IPS-20b (cell line): ENCODE measurements around the gene FADS6.
"Not testable (repeated sequence)": the region's sequence is repeated elsewhere in the genome, so short reads cannot be mapped to it uniquely, and the experiment has no call there.

Experiments used
- H3K27ac ChIP-seq: one replicate; pipeline ENCODE4 v1.5.1; 2013; ENCODE audit warnings: low read length
- H3K27me3 ChIP-seq: 2 replicates; pipeline ENCODE4 v1.6.1; 2013; ENCODE audit warnings: mild to moderate bottlenecking, low read length, inconsistent platforms; ENCODE audit not compliant: insufficient read depth
- H3K36me3 ChIP-seq: 2 replicates; pipeline ENCODE4 v1.6.1; 2013; ENCODE audit warnings: low read depth, mild to moderate bottlenecking, inconsistent platforms, low read length, moderate library complexity; ENCODE audit not compliant: insufficient read depth
- H3K4me1 ChIP-seq: 2 replicates; pipeline ENCODE4 v1.6.1; 2013; ENCODE audit warnings: mild to moderate bottlenecking, control low read depth, inconsistent platforms, low read length, moderate library complexity; ENCODE audit not compliant: insufficient read depth
- H3K4me3 ChIP-seq: 2 replicates; pipeline ENCODE4 v1.5.1; 2013; ENCODE audit warnings: mild to moderate bottlenecking, low read length, inconsistent platforms
- H3K9ac ChIP-seq: 2 replicates; pipeline ENCODE4 v1.6.1; 2013; ENCODE audit warnings: low read depth, mild to moderate bottlenecking, inconsistent platforms, low read length, moderate library complexity
- H3K9me3 ChIP-seq: 2 replicates; pipeline ENCODE4 v1.6.1; 2013; ENCODE audit warnings: mild to moderate bottlenecking, low read depth, low read length, inconsistent platforms; ENCODE audit not compliant: insufficient read depth

Gene FADS6

DNA sequence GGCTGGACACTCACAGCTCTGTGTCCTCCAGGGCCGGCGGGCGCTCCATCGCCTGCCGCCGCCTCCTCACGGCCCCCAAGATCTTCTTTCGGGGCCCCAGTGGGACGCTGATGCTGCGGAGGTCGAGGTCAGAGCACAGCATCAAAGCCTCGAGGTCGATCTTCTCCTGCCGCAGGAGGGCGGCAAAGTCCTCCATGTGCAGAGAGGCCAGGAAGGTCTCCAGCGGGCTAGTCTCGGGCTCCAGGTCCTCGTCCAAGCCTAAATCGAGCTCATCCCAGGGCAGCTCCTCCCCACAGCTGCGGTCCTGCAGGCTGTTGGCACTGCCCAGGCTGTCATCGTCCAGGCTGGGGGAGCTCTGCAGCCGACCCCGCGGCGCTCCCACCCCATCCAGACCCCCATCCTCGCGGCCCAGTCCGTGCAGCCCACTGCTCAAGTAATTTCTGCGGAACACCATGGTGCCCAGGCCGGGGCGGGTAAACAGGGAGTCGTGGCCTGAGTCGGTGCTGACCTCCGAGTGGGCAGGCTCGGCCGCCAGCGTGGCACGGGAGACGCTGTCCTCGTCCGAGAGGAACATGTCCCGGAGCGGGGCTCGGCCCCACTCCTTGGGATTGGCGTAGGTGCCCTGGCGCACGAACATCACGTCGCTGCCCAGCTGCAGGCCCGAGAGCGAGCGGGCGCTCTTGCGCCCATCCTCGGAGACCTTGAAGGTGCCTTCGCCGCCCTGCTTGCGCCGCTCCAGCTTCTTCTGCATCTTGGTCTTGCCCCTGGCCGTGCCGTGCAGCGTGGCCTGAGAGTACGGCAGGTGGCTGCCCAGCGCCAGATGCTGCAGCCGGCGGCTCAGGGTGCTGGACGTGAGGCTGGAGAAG, 26.2 kb upstream of the FADS6 start:
- Histone ChIP-seq H3K9me3 (no peaks in the 10 kb centered on the region), H3K4me3 (no peak overlapping the region), H3K9ac (no peak overlapping the region), H3K27ac (no peak overlapping the region), H3K36me3 (no peaks in the 10 kb centered on the region), H3K27me3 (peaks cover 48% of the 10 kb centered on the region), H3K4me1 (peaks cover 3% of the 10 kb centered on the region; the same call in 1 of the 2 replicates)

DNA sequence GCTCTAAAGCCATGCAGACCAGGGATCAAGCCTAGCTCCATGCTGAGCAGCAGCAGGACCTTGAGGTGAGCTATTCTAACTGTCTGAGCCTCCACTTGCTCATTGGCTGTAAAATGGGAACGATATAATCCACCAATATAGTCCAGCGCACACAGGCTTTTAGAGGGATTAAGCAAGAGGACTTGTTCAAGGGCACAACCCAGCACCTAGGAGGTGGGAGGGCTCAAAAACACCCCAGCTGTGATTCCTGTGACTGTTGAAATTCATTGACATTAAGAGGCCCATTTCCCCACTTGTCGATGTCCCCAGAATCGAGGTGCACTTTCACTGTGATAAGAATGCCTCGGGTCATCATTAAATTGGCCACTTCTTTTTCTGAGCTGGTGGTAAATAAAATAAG, 25.5 kb upstream of the FADS6 start:
- H3K27ac ChIP-seq: no peak overlapping the region
- no peak overlapping the region for H3K9ac ChIP-seq
- no peak overlapping the region for H3K4me3 ChIP-seq
- no peaks in the 10 kb centered on the region for H3K9me3 ChIP-seq
- peaks cover 3% of the 10 kb centered on the region; the same call in 1 of the 2 replicates for H3K4me1 ChIP-seq
- peaks cover 40% of the 10 kb centered on the region for H3K27me3 ChIP-seq
- no peaks in the 10 kb centered on the region for H3K36me3 ChIP-seq

DNA sequence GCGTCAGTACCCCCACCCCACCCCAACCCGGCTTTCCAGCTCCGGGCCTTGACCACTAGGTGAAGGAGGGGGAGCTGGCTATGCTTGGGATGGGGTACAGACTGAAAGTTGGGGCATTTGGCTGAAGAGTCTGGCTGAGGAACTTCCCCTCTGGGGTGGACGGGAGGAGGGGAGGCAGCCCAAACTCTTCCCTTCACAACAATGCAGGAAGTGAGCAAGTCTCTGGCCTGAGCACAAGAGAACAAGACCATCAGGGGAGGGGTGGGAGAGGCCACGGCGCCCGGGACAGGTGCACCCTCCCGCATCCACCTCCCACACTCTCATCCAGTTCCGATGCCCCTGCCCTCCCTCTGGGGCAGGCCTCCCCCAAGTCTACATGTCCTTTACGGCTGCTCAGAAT, 24.0 kb upstream of the FADS6 start:
- no peak overlapping the region for H3K27ac ChIP-seq
- no peaks in the 10 kb centered on the region for H3K9me3 ChIP-seq
- no peaks in the 10 kb centered on the region for H3K36me3 ChIP-seq
- peaks cover 25% of the 10 kb centered on the region for H3K27me3 ChIP-seq
- H3K4me3 ChIP-seq: no peak overlapping the region
- no peak overlapping the region for H3K9ac ChIP-seq
- H3K4me1 ChIP-seq: peaks cover 3% of the 10 kb centered on the region; the same call in 1 of the 2 replicates

DNA sequence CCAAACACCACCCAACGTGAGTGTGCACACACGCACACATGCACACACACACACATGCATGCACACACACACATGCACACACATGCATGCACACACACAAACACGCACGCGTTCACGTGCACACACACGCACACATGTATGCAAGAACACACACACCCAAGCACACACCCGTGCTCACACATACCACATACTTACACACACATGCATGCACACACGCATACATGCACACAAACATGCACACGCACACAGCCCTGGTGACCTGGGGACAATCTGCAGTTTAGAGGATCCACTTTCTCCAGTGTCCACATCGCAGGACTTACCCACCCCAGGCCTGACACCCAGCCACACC, 23.4 kb upstream of the FADS6 start:
- no peaks in the 10 kb centered on the region for H3K36me3 ChIP-seq
- peaks cover 20% of the 10 kb centered on the region for H3K27me3 ChIP-seq
- H3K27ac ChIP-seq: no peak overlapping the region
- H3K9me3 ChIP-seq: no peaks in the 10 kb centered on the region
- peaks cover 3% of the 10 kb centered on the region; the same call in 1 of the 2 replicates for H3K4me1 ChIP-seq
- H3K4me3 ChIP-seq: no peak overlapping the region
- no peak overlapping the region for H3K9ac ChIP-seq

DNA sequence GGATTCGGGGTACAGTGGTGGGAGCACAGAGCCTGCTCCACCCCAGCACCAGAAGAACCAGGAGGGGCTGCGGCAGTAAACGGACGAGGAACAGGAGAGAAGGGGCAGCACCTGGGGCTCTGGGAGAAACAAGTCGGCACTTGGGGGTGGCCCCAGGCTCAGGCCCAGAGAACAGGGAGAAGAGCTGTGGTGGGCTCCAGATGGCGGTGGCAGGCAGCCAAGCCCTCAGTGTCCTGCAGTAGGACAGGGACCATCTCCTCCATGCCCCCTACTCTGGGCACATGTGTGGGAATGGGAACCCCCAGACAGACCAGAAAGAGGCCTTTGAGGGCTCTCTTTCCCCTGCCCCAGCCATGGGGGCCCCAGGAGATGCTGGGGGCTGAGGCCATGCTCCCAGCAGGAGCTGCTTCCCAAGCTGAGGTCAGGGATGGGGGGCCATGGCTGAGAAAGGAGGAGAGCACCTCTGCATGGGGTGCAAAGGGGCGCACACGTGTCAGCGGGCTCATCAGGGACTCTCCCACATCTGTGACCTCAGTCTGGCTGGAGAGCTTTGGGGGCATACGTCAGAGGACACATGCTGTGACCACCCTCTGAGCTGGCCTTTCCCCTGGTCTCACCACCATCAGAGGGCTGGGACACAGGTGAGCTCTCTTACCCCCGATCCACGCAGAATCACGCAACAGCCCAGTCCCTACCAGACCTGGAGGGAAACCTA, 22.9 kb upstream of the FADS6 start:
- Histone ChIP-seq H3K27me3 (peaks cover 15% of the 10 kb centered on the region), H3K9me3 (no peaks in the 10 kb centered on the region), H3K36me3 (no peaks in the 10 kb centered on the region), H3K9ac (no peak overlapping the region), H3K4me3 (no peak overlapping the region), H3K27ac (no peak overlapping the region), H3K4me1 (peaks cover 3% of the 10 kb centered on the region; the same call in 1 of the 2 replicates)

- not testable (repeated sequence) for H3K9ac ChIP-seq, H3K27ac ChIP-seq, H3K9me3 ChIP-seq, H3K36me3 ChIP-seq, H3K4me3 ChIP-seq, H3K27me3 ChIP-seq
- H3K4me1 ChIP-seq: peaks cover 17% of the 10 kb centered on the region; the same call in 1 of the 2 replicates
Measured at GRCh38 chr17:74911423-74911822, 18.0 kb upstream of the FADS6 start.

GRCh38 chr17:74909097-74909496, 15.7 kb upstream of the FADS6 start:
- H3K4me3 ChIP-seq: peak overlapping the region; percentile 29; the same call in 1 of the 2 replicates

DNA sequence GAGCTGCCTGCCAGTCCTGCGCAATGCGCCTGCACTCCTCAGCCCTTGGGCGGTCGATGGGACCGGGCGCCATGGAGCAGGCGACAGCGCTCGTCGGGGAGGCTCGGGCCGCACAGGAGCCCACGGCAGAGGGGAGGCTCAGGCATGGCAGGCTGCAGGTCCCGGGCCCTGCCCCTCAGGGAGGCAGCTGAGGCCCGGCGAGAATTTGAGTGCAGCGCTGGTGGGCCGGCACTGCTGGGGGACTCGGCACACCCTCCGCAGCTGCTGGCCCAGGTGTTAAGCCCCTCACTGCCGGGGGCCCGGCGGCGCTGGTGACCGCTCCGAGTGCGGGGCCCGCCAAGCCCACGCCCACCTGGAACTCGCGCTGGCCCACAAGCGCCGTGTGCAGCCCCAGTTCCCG, 13.6 kb upstream of the FADS6 start:
- H3K4me1 ChIP-seq: peaks cover 17% of the 10 kb centered on the region; the same call in 1 of the 2 replicates
- no peak overlapping the region for H3K4me3 ChIP-seq
- H3K27ac ChIP-seq: no peak overlapping the region
- no peak overlapping the region for H3K9ac ChIP-seq
- H3K9me3 ChIP-seq: no peaks in the 10 kb centered on the region
- H3K36me3 ChIP-seq: no peaks in the 10 kb centered on the region
- H3K27me3 ChIP-seq: peaks cover 10% of the 10 kb centered on the region; the same call in 1 of the 2 replicates

More at GRCh38 chr17:74909097-74909496, 15.7 kb upstream of the FADS6 start:
- H3K9ac ChIP-seq, H3K27me3 ChIP-seq, H3K36me3 ChIP-seq, H3K9me3 ChIP-seq, H3K27ac ChIP-seq: not testable (repeated sequence)
- peaks cover 17% of the 10 kb centered on the region; the same call in 1 of the 2 replicates for H3K4me1 ChIP-seq

DNA sequence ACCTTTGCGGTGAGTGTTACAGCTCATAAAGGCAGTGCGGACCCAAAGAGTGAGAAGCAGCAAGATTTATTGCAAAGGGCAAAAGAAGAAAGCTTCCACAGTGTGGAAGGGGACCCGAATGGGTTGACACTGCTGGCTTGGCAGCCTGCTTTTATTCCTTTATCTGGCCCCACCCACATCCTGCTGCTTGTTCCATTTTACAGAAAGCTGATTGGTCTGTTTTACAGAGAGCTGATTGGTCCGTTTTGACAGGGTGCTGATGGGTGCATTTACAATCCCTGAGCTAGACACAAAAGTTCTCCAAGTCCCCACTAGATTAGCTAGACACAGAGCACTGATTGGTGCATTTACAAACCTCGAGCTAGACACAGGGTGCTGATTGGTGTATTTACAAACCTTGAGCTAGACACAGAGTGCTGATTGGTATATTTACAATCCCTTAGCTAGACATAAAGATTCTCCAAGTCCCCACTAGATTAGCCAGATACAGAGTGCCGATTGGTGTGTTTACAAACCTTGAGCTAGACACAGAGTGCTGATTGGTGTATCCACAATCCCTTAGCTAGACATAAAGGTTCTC, 12.9 kb upstream of the FADS6 start:
- not testable (repeated sequence) for H3K27ac ChIP-seq, H3K9ac ChIP-seq, H3K4me3 ChIP-seq, H3K9me3 ChIP-seq, H3K36me3 ChIP-seq
- H3K4me1 ChIP-seq: peaks cover 17% of the 10 kb centered on the region; the same call in 1 of the 2 replicates
- peaks cover 10% of the 10 kb centered on the region for H3K27me3 ChIP-seq

DNA sequence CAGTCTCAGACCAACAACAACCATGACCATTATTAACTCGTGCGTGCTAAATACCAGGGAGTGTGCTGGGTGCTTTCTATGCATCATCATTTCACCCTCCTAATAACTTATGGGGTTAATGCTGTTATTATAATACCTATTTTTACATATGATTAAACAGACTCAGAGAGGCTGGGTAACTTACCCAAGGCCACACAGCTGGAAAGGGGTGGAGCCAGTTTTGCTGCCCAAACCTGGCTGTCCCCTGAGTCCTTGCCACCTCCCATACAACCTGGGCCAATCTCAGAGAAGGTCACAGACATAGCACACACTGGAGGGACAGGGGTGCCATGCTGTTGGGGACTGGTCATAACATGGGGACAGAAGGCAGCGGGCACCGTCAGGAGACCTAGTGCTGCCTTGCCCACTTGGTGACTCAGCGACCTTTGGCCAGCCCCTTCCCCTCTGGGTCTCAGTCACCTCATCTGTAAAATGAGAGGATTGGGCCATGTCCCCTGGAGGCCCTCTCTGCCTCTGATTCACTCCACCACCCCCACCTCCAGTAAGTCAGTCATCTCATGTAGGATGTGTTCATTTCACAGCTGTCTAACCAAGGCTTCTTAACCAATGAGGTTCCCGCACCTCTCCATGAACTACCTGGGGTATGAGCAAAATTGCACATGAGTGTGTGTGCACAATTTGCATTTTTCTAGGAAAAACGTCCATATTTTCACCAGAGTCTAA, 11.4 kb upstream of the FADS6 start:
- H3K36me3 ChIP-seq: no peaks in the 10 kb centered on the region
- no peaks in the 10 kb centered on the region for H3K9me3 ChIP-seq
- H3K27ac ChIP-seq: no peak overlapping the region
- H3K9ac ChIP-seq: no peak overlapping the region
- H3K4me3 ChIP-seq: no peak overlapping the region
- peaks cover 10% of the 10 kb centered on the region for H3K27me3 ChIP-seq
- H3K4me1 ChIP-seq: peaks cover 10% of the 10 kb centered on the region; the same call in 1 of the 2 replicates

DNA sequence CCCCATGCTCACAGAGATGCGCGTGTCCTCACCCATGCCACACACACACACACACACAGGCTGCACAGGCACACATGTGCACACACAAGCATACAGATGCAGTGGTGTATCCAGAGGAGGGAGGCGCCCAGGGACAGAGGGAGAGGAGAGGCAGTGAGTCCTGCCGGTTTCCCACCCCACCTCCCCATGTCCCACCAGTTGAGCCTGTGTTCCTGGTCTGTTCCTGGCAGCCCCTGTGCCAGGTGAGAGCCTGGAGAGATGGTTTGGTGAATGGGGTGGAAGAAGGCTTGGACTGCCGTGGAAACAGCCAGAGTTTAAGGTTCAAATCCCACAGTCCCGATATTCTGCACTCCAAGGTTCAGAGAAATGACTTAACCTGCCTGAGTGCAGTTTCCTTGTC, 10.2 kb upstream of the FADS6 start:
- Histone ChIP-seq H3K36me3 (no peaks in the 10 kb centered on the region), H3K27me3 (peaks cover 9% of the 10 kb centered on the region), H3K4me1 (peaks cover under 1% of the 10 kb centered on the region; the same call in 1 of the 2 replicates), H3K9me3 (no peaks in the 10 kb centered on the region), H3K27ac (no peak overlapping the region), H3K9ac (no peak overlapping the region; the same call in 1 of the 2 replicates), H3K4me3 (no peak overlapping the region)
